ENCODE results near the gene MDFIC. TPM values are rescaled to one million over a fixed set of nuclear protein-coding genes. Genes with fewer than 3 reads are reported as not detected.

The MDFIC gene
- total and polyA plus RNA-seq, 4 experiments from 2014 or later = 68.1 to 194 (median 129) TPM

DNA sequence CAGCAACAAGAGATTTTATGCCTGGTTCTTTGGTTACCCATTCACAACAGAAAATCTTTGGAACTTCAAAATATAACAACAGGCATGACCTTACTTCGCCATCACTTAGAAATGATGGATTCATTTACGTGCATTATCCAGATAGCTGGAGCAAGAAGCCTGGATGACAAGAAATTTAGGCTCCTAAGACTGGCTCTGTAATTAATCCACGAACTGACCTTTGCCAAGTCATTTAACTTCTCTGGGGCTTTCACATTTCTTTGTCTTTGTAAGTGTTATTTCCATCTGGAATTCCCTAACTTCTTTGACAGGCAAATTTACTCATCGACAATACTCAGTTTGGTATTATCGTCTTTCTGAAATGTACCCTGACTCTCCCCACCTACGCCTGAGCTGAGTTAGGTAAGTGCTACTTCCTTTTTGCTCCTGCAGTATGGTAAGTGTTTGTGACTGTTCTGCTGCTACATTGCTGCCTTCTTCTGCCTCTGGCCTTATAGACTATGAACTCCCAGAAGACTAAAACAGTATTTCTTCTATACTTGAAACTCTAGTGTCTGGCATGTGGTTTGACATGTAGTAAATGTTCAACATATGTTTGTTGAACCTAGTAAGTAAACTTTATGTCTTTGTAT, 5.5 kb upstream of the MDFIC start:
- Mint-ChIP-seq H3K4me1 (peaks cover 38 to 53% (median 47%) of the 10 kb centered on the region in 4 donors), H3K27me3 (no peaks in the 10 kb centered on the region), H3K36me3 (no peaks in the 10 kb centered on the region), H3K4me3 (peak overlapping the region; percentile 67 to 92 (median 84)), H3K27ac (peak overlapping the region; percentile 86 to 98 (median 95)), H3K9me3 (peaks cover 0 to 2% (median 0%) of the 10 kb centered on the region in 8 donors)
- Histone ChIP-seq H3K4me1 (ENCODE audit: insufficient read depth, low read length) (peaks cover 43% of the 10 kb centered on the region), H3K27ac (ENCODE audit: low read depth, low read length) (peak overlapping the region; percentile 31), H3K36me3 (ENCODE audit: insufficient read depth, low read length) (no peaks in the 10 kb centered on the region), H3K4me3 (ENCODE audit: low read length in 2 of 2) (no peak overlapping the region), H3K9me3 (ENCODE audit: control insufficient read depth in 1 of 2, low read length in 2 of 2) (no peaks in the 10 kb centered on the region), H3K27me3 (ENCODE audit: insufficient read depth, low read length) (no peaks in the 10 kb centered on the region)
- POLR2A ChIA-PET (ENCODE audit: partially characterized antibody) = interaction anchor here (1.2 to 2.2 kb wide), 3 partner anchors 9 to 29 kb away, joined by 3 to 13 read pairs (median 4); no protein-coding TSS in a partner anchor
- intact Hi-C loops (cut with micrococcal nuclease) = loop anchor here (2.0 kb wide), 1 partner anchor 28 kb away; no protein-coding TSS in a partner anchor
- CTCF ChIA-PET (ENCODE audit: partially characterized antibody) = interaction anchor here (1.4 to 2.8 kb wide), 4 partner anchors 16 to 127 kb away, joined by 3 to 19 read pairs (median 4); no protein-coding TSS in a partner anchor
- peak in 3 of 5 donors; percentile 22 to 36 (median 24) for DNase-seq

DNA sequence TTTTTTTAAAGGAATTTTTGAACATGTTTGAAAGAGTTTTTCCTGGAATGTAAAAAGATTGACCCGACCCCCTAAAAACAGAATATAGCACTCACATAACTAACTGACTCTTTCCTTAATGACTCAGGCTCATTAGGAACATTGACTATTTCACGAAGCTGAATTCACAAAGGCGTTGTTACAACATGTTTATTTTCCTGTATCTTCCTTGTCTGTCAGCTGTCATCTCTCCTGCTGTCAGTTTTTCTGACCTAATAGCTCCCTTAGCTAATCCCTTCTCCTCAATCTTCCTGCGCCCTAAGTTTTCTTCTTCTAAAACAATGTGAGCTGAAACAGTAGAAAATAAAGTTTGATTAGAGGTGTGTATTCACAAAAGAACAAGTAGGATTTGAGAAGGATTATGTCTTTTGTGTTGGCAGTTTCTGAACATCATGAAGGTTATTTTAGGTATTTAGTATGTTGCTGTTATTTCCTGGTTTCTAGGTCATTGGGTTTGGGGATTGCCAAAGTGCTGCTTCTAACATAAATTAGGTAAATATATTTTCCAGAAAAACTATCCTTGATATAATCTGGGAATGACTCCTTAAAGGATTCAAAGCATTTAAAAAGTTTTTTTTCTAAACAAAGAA, 4.6 kb upstream of the MDFIC start:
- Mint-ChIP-seq H3K36me3 (peaks cover 0 to 7% of the 10 kb centered on the region in 2 donors), H3K4me1 (peaks cover 41 to 58% (median 52%) of the 10 kb centered on the region in 4 donors), H3K27ac (peak overlapping the region; percentile 86 to 98 (median 95)), H3K27me3 (peaks cover 0 to 1% of the 10 kb centered on the region in 2 donors), H3K4me3 (peak overlapping the region in 6 of 8 donors; percentile 24 to 92 (median 68)), H3K9me3 (peaks cover 0 to 2% (median 0%) of the 10 kb centered on the region in 8 donors)
- H3K36me3 ChIP-seq (ENCODE audit: insufficient read depth, low read length) = no peaks in the 10 kb centered on the region
- H3K9me3 ChIP-seq (ENCODE audit: control insufficient read depth in 1 of 2, low read length in 2 of 2) = no peaks in the 10 kb centered on the region
- no peaks in the 10 kb centered on the region for H3K27me3 ChIP-seq (ENCODE audit: insufficient read depth, low read length)
- DNase-seq = no peak
- POLR2A ChIA-PET (ENCODE audit: partially characterized antibody) = interaction anchor here (1.3 to 2.2 kb wide), 3 partner anchors 8 to 91 kb away, joined by 3 to 13 read pairs (median 5); no protein-coding TSS in a partner anchor
- no peak overlapping the region for H3K4me3 ChIP-seq (ENCODE audit: low read length in 2 of 2)
- CTCF ChIA-PET (ENCODE audit: partially characterized antibody) = interaction anchor here (1.4 to 2.8 kb wide), 3 partner anchors 15 to 52 kb away, joined by 3 to 19 read pairs (median 5); no protein-coding TSS in a partner anchor
- intact Hi-C loops (cut with micrococcal nuclease) = loop anchor here (2.0 kb wide), 1 partner anchor 29 kb away; no protein-coding TSS in a partner anchor
- H3K4me1 ChIP-seq (ENCODE audit: insufficient read depth, low read length) = peaks cover 49% of the 10 kb centered on the region
- H3K27ac ChIP-seq (ENCODE audit: low read depth, low read length) = peak overlapping the region; percentile 31

DNA sequence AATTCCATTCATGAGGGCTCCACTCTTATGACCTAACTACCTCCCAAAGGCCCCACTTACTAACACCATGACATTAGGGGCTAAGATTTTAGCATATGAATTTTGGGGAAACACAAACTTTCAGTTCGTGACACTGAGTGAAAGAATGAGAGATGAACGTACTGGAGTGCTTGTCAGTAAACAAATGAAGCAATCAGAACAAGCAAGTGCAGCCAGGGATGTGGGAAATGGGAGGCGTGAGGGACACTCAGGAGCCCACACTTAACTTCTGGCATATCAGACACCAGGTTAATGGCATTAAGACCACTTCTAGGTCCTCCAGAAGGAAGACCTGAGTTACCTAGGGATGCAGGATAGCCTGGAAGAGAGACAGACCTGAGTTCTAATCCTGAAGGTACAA, 2.3 kb upstream of the MDFIC start:
- Histone ChIP-seq H3K9me3 (ENCODE audit: control insufficient read depth in 1 of 2, low read length in 2 of 2) (no peaks in the 10 kb centered on the region), H3K27ac (ENCODE audit: low read depth, low read length) (no peak overlapping the region), H3K4me1 (ENCODE audit: insufficient read depth, low read length) (peaks cover 49% of the 10 kb centered on the region), H3K36me3 (ENCODE audit: insufficient read depth, low read length) (no peaks in the 10 kb centered on the region), H3K27me3 (ENCODE audit: insufficient read depth, low read length) (no peaks in the 10 kb centered on the region), H3K4me3 (ENCODE audit: low read length in 2 of 2) (no peak overlapping the region)
- ChIA-PET POLR2A (ENCODE audit: partially characterized antibody) (interaction anchor here (0.6 to 5.3 kb wide), 3 partner anchors 14 to 55 kb away, joined by 3 to 74 read pairs (median 5); no protein-coding TSS in a partner anchor), CTCF (ENCODE audit: partially characterized antibody) (interaction anchor here (1.8 kb wide), 1 partner anchor 8 kb away, joined by 4 read pairs; no protein-coding TSS in a partner anchor)
- intact Hi-C loops (cut with micrococcal nuclease) = no loop called here
- peaks cover 41 to 73% (median 52%) of the 10 kb centered on the region in 4 donors for H3K4me1 Mint-ChIP-seq
- no peaks in the 10 kb centered on the region for H3K9me3 Mint-ChIP-seq
- peak overlapping the region in 6 of 7 donors; percentile 72 to 93 (median 79) for H3K27ac Mint-ChIP-seq
- H3K36me3 Mint-ChIP-seq = peaks cover 0 to 14% of the 10 kb centered on the region in 2 donors
- no peak for DNase-seq
- peaks cover 0 to 1% of the 10 kb centered on the region in 2 donors for H3K27me3 Mint-ChIP-seq
- peak overlapping the region in 4 of 8 donors; percentile 33 to 68 (median 48) for H3K4me3 Mint-ChIP-seq

DNA sequence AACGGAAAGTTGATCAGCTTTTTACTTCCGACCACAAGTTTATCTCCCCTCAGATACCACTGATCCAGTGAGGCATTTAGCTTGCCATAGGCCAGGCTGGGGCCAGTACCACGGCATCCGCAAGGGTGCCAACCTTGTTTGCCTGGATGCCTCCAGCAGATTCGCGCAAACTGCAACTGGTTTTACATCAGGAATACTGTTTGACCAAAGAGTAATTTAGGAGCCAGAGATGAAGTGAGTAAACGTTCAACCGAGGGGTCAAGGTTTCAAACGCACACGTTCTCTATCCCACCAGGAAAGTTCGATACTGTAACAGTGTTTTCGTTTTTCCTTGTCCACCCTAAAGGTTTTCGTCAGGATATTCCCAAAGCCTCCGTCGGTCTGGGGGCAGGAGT, 266 bp upstream of the MDFIC start:
- H3K27ac Mint-ChIP-seq = peak overlapping the region; percentile 80 to 99 (median 96)
- CTCF ChIA-PET (ENCODE audit: partially characterized antibody) = interaction anchor here (0.7 to 2.0 kb wide), 6 partner anchors 11 to 295 kb away, joined by 3 to 10 read pairs (median 4); no protein-coding TSS in a partner anchor

DNA sequence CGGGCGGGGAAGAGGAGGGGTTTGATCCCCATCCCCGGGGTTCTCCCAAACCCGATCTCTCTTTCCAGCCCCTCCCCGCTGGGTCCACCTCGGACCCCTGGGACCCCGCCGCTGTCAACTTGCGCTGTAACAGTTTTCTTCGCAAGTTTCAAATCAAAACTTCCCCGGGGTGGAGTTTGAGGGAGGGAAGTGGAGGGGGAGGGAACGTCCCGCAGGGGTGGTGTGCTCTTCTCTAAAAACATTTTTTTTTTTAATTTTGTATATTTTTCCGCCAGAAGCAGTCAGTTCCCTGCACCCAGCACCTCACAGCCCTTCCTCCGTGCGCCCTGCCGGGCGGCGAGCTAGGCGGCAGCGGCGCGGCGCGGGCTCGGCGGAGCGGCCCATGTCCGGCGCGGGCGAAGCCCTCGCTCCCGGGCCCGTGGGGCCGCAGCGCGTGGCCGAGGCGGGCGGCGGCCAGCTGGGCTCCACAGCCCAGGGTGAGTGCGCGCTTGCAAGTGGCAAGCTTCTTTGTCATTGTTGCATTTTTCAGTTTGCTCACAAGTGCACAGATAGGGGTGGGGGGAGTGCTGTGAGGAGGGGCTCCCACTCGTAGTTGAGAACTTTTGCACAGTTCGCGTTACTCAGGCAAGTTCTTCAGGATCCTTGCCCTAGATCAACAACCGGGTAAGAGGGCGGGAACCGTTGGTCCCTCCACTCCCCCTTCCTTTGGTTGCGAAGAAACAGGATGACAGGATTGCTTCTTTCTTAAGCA, 933 bp downstream of the MDFIC start:
- Mint-ChIP-seq H3K4me3 (peak overlapping the region; percentile 95 to 99 (median 99)), H3K27me3 (peaks cover 0 to 1% of the 10 kb centered on the region in 2 donors), H3K36me3 (peaks cover 5 to 19% of the 10 kb centered on the region in 2 donors), H3K4me1 (peaks cover 39 to 71% (median 47%) of the 10 kb centered on the region in 4 donors), H3K9me3 (no peaks in the 10 kb centered on the region), H3K27ac (peak overlapping the region; percentile 93 to 98 (median 95))
- Histone ChIP-seq H3K36me3 (ENCODE audit: insufficient read depth, low read length) (no peaks in the 10 kb centered on the region), H3K27ac (ENCODE audit: low read depth, low read length) (peak overlapping the region; percentile 90), H3K4me1 (ENCODE audit: insufficient read depth, low read length) (peaks cover 51% of the 10 kb centered on the region), H3K9me3 (ENCODE audit: control insufficient read depth in 1 of 2, low read length in 2 of 2) (no peaks in the 10 kb centered on the region), H3K27me3 (ENCODE audit: insufficient read depth, low read length) (no peaks in the 10 kb centered on the region), H3K4me3 (ENCODE audit: low read length in 2 of 2) (peak overlapping the region; percentile 59 to 93)
- ChIA-PET CTCF (ENCODE audit: partially characterized antibody) (interaction anchor here (1.2 to 7.0 kb wide), 9 partner anchors 10 to 294 kb away, joined by 3 to 52 read pairs (median 8); no protein-coding TSS in a partner anchor), POLR2A (ENCODE audit: partially characterized antibody) (interaction anchor here (0.7 to 5.3 kb wide), 22 partner anchors 11 to 1288 kb away, joined by 3 to 74 read pairs (median 5); partner anchors contain the start of gene TES)
- intact Hi-C loops (cut with micrococcal nuclease) = loop anchor here (1.0 to 10.0 kb wide), 6 partner anchors 8 to 1292 kb away; partner anchors contain the start of gene TES
- peak; percentile 66 to 82 (median 74) for DNase-seq

More for the DNA sequence above, 266 bp upstream of the MDFIC start:
- Histone ChIP-seq H3K27ac (ENCODE audit: low read depth, low read length) (peak overlapping the region; percentile 90), H3K4me3 (ENCODE audit: low read length in 2 of 2) (peak overlapping the region; percentile 59 to 93), H3K4me1 (ENCODE audit: insufficient read depth, low read length) (peaks cover 53% of the 10 kb centered on the region), H3K36me3 (ENCODE audit: insufficient read depth, low read length) (no peaks in the 10 kb centered on the region), H3K9me3 (ENCODE audit: control insufficient read depth in 1 of 2, low read length in 2 of 2) (no peaks in the 10 kb centered on the region), H3K27me3 (ENCODE audit: insufficient read depth, low read length) (no peaks in the 10 kb centered on the region)
- Mint-ChIP-seq H3K27me3 (peaks cover 0 to 1% of the 10 kb centered on the region in 2 donors), H3K4me3 (peak overlapping the region; percentile 89 to 99 (median 97)), H3K9me3 (no peaks in the 10 kb centered on the region), H3K36me3 (peaks cover 5 to 19% of the 10 kb centered on the region in 2 donors), H3K4me1 (peaks cover 43 to 75% (median 52%) of the 10 kb centered on the region in 4 donors)
- peak; percentile 41 to 70 (median 46) for DNase-seq
- intact Hi-C loops (cut with micrococcal nuclease) = loop anchor here (2.0 to 10.0 kb wide), 5 partner anchors 15 to 1293 kb away; partner anchors contain the start of gene TES
- POLR2A ChIA-PET (ENCODE audit: partially characterized antibody) = interaction anchor here (0.9 to 5.3 kb wide), 11 partner anchors 9 to 1292 kb away, joined by 3 to 74 read pairs (median 4); no protein-coding TSS in a partner anchor

DNA sequence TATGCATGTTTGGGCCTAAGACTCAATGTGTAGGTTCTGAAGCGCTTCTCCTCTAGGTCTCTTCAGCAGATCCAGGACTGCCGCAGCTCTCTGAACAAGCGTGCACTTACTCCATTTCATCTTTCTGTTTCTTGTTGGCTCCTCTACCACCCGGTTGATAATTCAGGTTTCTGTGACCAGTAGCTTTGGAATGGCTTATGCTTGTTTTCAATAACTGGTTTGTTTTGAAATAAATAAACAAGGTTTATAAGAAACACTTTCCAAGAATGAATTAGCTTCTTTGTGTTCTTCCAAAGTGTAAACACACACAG, 1.5 kb downstream of the MDFIC start:
- POLR2A ChIA-PET (ENCODE audit: partially characterized antibody) = interaction anchor here (0.7 to 5.3 kb wide), 22 partner anchors 10 to 1287 kb away, joined by 3 to 74 read pairs (median 5); partner anchors contain the start of gene TES
- Mint-ChIP-seq H3K27ac (peak overlapping the region; percentile 89 to 98 (median 93)), H3K4me3 (peak overlapping the region; percentile 95 to 99 (median 98)), H3K36me3 (peaks cover 5 to 19% of the 10 kb centered on the region in 2 donors), H3K4me1 (peaks cover 34 to 66% (median 43%) of the 10 kb centered on the region in 4 donors), H3K27me3 (peaks cover 0 to 1% of the 10 kb centered on the region in 2 donors), H3K9me3 (no peaks in the 10 kb centered on the region)
- peaks cover 51% of the 10 kb centered on the region for H3K4me1 ChIP-seq (ENCODE audit: insufficient read depth, low read length)
- DNase-seq = no peak
- intact Hi-C loops (cut with micrococcal nuclease) = loop anchor here (1.0 to 10.0 kb wide), 6 partner anchors 8 to 1291 kb away; partner anchors contain the start of gene TES
- no peaks in the 10 kb centered on the region for H3K36me3 ChIP-seq (ENCODE audit: insufficient read depth, low read length)
- H3K4me3 ChIP-seq (ENCODE audit: low read length in 2 of 2) = peak overlapping the region; percentile 37 to 93
- no peaks in the 10 kb centered on the region for H3K27me3 ChIP-seq (ENCODE audit: insufficient read depth, low read length)
- CTCF ChIA-PET (ENCODE audit: partially characterized antibody) = interaction anchor here (1.2 to 7.0 kb wide), 9 partner anchors 9 to 294 kb away, joined by 3 to 52 read pairs (median 8); no protein-coding TSS in a partner anchor
- H3K27ac ChIP-seq (ENCODE audit: low read depth, low read length) = peak overlapping the region; percentile 90
- H3K9me3 ChIP-seq (ENCODE audit: control insufficient read depth in 1 of 2, low read length in 2 of 2) = no peaks in the 10 kb centered on the region
